GM20000 (cell line): ENCODE measurements around the gene GLUD2.

Experiments used
- DNase-seq: peaks from one replicate; pipeline ENCODE4 v3.0.0; 2012; ENCODE audit warnings: low spot score
- CTCF ChIP-seq: IDR thresholded peaks from 2 replicates; pipeline ENCODE4 v1.5.1; 2012; ENCODE audit warnings: mild to moderate bottlenecking, control low read depth; ENCODE audit errors: extremely low read depth, missing control alignments

The GLUD2 gene

GRCh38 chrX:121013897-121014455 lies 33.4 kb upstream of the GLUD2 start:
- DNase-seq = no peak
- no peak for TF ChIP-seq CTCF

GRCh38 chrX:121014826-121015225 lies 32.6 kb upstream of the GLUD2 start:
- no peak for TF ChIP-seq CTCF
- no peak for DNase-seq

GRCh38 chrX:121028419-121028818 lies 19.0 kb upstream of the GLUD2 start:
- DNase-seq = no peak
- no peak for TF ChIP-seq CTCF

- DNase-seq = no peak
- no peak for TF ChIP-seq CTCF
Measured at GRCh38 chrX:121030083-121030482, 17.3 kb upstream of the GLUD2 start.

GRCh38 chrX:121032531-121032930 lies 14.9 kb upstream of the GLUD2 start:
- TF ChIP-seq CTCF = no peak
- no peak for DNase-seq

GRCh38 chrX:121036137-121036536 lies 11.3 kb upstream of the GLUD2 start:
- no peak for TF ChIP-seq CTCF
- DNase-seq = no peak

GRCh38 chrX:121036951-121037350 lies 10.5 kb upstream of the GLUD2 start:
- DNase-seq = no peak
- TF ChIP-seq CTCF = no peak
